ENCODE data around the gene TLCD5. TPM values are rescaled to one million over a fixed set of nuclear protein-coding genes. Genes with fewer than 3 reads are reported as not detected.
A peak's percentile ranks its signal among the peaks of the same experiment; 100 is the strongest.

Gene TLCD5
- total and polyA plus RNA-seq, 2 experiments from 2014 or later, result 8.7 to 9.0 TPM

DNA sequence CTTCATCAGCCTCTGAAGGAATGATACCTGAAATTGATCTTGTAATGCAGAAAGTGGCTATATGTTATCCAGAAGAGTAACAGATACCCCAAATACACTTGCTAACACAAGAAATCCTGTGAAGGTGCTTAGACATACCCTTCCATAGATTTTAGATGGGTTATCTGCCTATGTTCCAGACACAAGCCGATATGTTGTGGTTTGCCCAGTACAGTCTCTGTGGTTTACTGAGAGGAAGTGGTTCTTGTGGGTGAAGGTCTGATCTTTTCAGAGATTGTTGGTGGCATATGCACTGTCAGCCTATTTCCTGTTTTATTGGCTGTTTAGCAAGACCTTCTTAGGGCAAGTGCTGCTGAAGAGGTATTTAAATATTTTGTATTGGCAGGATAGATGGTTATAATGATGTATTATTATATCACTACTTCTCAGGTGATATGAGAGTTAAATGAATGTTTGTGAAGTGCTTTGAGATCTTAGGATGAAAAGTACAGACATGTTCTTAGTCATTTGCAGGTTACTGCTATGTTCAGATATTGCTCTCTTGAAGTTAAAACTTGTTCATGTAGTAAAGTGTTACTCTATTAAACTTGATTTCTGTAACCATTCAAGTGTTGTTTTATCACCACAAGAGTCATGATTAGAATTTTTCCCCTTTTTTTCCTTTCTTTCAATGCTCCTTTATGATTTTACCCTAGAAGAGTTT, 19.4 kb downstream of the TLCD5 start:
- Histone ChIP-seq H3K79me2 (peaks cover 96% of the 10 kb centered on the region), H3K4me2 (no peak overlapping the region), H3K4me1 (ENCODE audit: insufficient read depth) (peaks cover 34% of the 10 kb centered on the region), H3K27ac (no peak overlapping the region), H4K20me1 (ENCODE audit: insufficient read depth, poor library complexity, severe bottlenecking) (peaks cover 72% of the 10 kb centered on the region), H3K9me2 (replicated peaks; ENCODE audit: insufficient read depth) (no peaks in the 10 kb centered on the region), H3K27me3 (no peaks in the 10 kb centered on the region), H3K9me3 (ENCODE audit: low read depth) (no peaks in the 10 kb centered on the region), H3K4me3 (no peak overlapping the region), H2AFZ (no peak overlapping the region), H3K36me3 (replicated peaks; ENCODE audit: insufficient read depth, low read depth) (no peaks in the 10 kb centered on the region)
- TF ChIP-seq, protein P1, sequence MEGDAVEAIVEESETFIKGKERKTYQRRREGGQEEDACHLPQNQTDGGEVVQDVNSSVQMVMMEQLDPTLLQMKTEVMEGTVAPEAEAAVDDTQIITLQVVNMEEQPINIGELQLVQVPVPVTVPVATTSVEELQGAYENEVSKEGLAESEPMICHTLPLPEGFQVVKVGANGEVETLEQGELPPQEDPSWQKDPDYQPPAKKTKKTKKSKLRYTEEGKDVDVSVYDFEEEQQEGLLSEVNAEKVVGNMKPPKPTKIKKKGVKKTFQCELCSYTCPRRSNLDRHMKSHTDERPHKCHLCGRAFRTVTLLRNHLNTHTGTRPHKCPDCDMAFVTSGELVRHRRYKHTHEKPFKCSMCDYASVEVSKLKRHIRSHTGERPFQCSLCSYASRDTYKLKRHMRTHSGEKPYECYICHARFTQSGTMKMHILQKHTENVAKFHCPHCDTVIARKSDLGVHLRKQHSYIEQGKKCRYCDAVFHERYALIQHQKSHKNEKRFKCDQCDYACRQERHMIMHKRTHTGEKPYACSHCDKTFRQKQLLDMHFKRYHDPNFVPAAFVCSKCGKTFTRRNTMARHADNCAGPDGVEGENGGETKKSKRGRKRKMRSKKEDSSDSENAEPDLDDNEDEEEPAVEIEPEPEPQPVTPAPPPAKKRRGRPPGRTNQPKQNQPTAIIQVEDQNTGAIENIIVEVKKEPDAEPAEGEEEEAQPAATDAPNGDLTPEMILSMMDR (IDR thresholded peaks at IDR 0.05; ENCODE audit: poor library complexity), result no peak
- TF ChIP-seq EZH2phosphoT487 (IDR thresholded peaks at IDR 0.05; ENCODE audit: low read depth, severe bottlenecking, unreplicated experiment) (no peak), EZH2 (IDR thresholded peaks at IDR 0.05; ENCODE audit: borderline replicate concordance) (no peak)
- 67% methylated on average over 1 of the region's 1 CpG for WGBS (ENCODE audit: low lambda C conversion rate, missing lambda C conversion rate)
- DNase-seq (ENCODE audit: low spot score), result no peak

DNA sequence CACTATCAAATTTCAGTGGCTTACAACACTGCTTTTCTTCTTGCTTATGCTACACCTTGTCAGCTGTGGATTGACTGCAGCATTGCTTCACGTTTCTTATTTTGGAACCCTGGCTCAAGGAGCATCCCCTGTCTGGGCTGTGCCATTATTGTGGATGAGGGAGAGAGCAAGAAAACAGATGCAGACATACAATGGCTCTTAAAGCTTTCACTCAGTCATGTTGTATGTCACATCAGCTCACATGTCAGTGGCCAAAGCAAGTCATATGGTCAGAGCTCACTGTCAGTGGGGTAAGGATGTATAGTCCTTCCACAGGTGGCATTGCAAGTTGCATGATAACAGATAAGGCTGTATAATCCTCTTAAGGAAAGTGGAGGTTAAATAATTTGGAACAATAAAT, 21.1 kb downstream of the TLCD5 start:
- peaks cover 17% of the 10 kb centered on the region for H3K4me1 ChIP-seq (ENCODE audit: insufficient read depth)
- H3K4me3 ChIP-seq, result no peak overlapping the region
- no peak overlapping the region for H3K27ac ChIP-seq
- peak overlapping the region; percentile 63 for H3K4me2 ChIP-seq
- peaks cover 95% of the 10 kb centered on the region for H3K79me2 ChIP-seq
- no peaks in the 10 kb centered on the region for H3K9me3 ChIP-seq (ENCODE audit: low read depth)
- H4K20me1 ChIP-seq (ENCODE audit: insufficient read depth, poor library complexity, severe bottlenecking), result peaks cover 69% of the 10 kb centered on the region
- no peak for DNase-seq (ENCODE audit: low spot score)
- no peaks in the 10 kb centered on the region for H3K36me3 ChIP-seq (replicated peaks; ENCODE audit: insufficient read depth, low read depth)
- H3K9me2 ChIP-seq (replicated peaks; ENCODE audit: insufficient read depth), result no peaks in the 10 kb centered on the region
- WGBS (ENCODE audit: low lambda C conversion rate, missing lambda C conversion rate), result 58% methylated on average over 1 of the region's 1 CpG
- no peak overlapping the region for H2AFZ ChIP-seq
- TF ChIP-seq EZH2phosphoT487 (IDR thresholded peaks at IDR 0.05; ENCODE audit: low read depth, severe bottlenecking, unreplicated experiment), result no peak
- TF ChIP-seq, protein P1 (IDR thresholded peaks at IDR 0.05; ENCODE audit: poor library complexity), result no peak
- no peak for TF ChIP-seq EZH2 (IDR thresholded peaks at IDR 0.05; ENCODE audit: borderline replicate concordance)
- no peaks in the 10 kb centered on the region for H3K27me3 ChIP-seq

GRCh38 chr11:120350637-120351036, 25.5 kb downstream of the TLCD5 start:
- Histone ChIP-seq H4K20me1 (ENCODE audit: insufficient read depth, poor library complexity, severe bottlenecking) (peaks cover 67% of the 10 kb centered on the region), H3K4me2 (no peak overlapping the region), H3K27me3 (no peaks in the 10 kb centered on the region), H3K9me2 (replicated peaks; ENCODE audit: insufficient read depth) (no peaks in the 10 kb centered on the region), H3K27ac (no peak overlapping the region), H2AFZ (no peak overlapping the region), H3K79me2 (peaks cover 91% of the 10 kb centered on the region), H3K4me1 (ENCODE audit: insufficient read depth) (peaks cover 37% of the 10 kb centered on the region), H3K4me3 (no peak overlapping the region), H3K9me3 (ENCODE audit: low read depth) (no peaks in the 10 kb centered on the region), H3K36me3 (replicated peaks; ENCODE audit: insufficient read depth, low read depth) (no peaks in the 10 kb centered on the region)
- DNase-seq (ENCODE audit: low spot score), result no peak
- TF ChIP-seq, protein P1 (IDR thresholded peaks at IDR 0.05; ENCODE audit: poor library complexity), result no peak
- TF ChIP-seq EZH2 (IDR thresholded peaks at IDR 0.05; ENCODE audit: borderline replicate concordance) (no peak), EZH2phosphoT487 (IDR thresholded peaks at IDR 0.05; ENCODE audit: low read depth, severe bottlenecking, unreplicated experiment) (no peak)

Data from hepatocyte (in vitro differentiated cells).